CD4-positive, alpha-beta T cell treated with Interleukin-2 at 100 ng/mL for 4 hours (primary cell): Measurements from ENCODE around the gene CLCN7.

Experiments used
- DNase-seq: peaks from one replicate; pipeline ENCODE4 v3.0.0-alpha.2; 2020; ENCODE audit warnings: low spot score

Gene CLCN7

GRCh38 chr16:1474796-1475551 is at the start of gene CLCN7:
TSS of gene CLCN7 (minus strand) at chr16:1475028. CDS start at chr16:1474974, 54 bp downstream.
- peak; percentile 84 for DNase-seq

DNA sequence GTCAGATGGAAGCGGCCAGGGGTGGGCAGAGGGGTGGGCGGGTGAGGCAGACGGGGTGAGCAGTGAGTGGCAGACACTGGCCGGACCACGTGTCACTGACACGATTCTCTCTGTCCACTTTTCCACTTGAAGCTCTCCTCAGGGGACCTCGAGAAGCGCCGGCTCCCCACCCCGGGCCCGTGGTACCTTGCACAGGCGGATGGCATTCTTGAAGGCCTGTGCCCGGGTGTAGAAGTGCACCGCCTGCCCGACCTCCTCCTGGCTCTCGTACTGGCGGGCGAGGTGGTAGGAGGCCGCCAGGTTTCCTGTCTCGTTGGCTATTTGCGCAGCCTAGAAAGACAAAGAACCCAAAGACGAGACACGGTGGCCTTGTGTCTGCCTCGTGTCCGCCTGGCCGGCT is 49.5 kb upstream of the CLCN7 start:
- no peak for DNase-seq

GRCh38 chr16:1523581-1524245 is 48.9 kb upstream of the CLCN7 start:
- DNase-seq, result no peak

DNA sequence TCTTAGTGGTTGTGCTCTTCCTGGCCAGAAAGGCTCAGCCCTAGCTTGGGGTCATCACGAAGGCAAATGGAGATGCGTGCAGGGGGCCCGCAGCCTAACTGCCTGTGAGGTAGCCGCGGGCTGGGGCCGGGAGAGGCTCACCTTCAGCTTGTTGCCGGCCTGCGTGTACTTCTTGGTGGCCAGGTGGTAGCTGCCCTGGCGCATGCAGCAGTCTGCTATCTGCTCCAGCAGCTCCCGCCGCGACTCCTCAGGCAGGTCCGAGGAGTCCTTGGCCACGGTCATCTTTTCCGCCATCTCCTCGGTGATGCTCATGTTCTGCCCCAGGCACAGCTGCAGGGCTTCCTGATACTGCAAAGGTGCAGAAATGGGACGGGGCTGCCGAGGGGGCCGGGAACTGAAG is 45.6 kb upstream of the CLCN7 start:
- DNase-seq, result no peak

- no peak for DNase-seq
These were observed 45.0 kb upstream of the CLCN7 start for GRCh38 chr16:1519831-1520230.

DNA sequence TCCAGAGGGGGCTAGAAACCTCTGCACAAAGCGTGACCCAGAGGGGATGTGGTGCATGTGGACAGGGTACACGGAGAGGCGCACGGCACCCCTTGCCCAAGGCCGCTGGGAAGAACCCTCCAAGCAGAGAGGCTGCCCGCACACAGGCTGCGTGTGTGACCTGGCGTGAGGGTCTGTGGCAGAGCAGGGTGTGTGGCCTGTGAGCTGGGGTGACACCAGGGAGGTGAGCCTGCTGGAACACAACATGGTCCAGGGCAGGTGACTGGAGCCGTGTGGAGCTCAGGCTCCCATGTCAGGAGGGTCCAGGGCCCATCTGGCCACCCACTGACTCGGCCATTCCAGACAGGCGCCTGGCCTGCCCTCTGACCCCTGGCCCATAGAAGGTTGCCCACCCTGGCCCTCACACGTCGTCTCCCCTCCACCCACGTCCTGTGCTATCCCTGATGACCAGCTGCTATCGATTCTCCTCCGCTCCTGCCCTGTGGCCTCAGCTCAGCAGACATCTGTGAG is 43.9 kb upstream of the CLCN7 start:
- no peak for DNase-seq

DNA sequence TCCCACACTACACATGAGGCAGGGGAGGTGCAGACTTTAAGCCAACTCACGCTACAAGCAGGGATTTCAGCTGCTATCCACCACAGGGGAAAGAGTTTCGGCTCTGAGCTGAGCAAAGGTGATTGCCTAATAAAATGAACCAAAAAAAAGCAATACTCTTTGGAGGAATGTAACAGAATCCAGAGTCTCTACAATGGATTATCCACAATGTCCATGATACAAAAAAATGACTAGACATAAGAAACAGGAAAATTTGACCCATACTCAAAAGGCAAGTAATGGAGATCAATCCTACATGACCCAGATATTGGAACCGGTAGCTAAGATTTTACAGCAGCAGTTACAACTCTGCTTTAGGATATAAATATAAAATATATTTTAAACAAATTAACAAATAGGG is 39.7 kb upstream of the CLCN7 start:
- no peak for DNase-seq

DNA sequence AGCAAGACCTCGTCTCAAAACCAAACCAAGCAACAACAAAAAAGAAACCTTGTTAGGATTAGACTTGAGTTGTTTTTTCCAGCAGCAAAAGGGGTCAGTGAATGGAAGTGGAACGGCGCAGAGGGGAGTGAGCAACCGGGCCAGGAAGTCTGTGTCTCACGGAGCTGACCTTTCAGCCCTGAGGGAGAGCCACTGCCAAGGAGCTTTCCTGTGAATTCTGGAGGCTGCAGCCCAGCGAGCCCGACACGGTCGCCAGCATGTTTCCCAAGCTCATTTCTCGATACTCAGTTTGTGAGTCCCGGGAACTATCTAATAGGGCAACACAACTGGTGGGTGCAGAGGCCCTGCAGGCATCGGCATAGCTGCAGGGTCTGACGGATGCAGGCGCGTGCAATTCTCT is 37.9 kb upstream of the CLCN7 start:
- DNase-seq, result no peak

DNA sequence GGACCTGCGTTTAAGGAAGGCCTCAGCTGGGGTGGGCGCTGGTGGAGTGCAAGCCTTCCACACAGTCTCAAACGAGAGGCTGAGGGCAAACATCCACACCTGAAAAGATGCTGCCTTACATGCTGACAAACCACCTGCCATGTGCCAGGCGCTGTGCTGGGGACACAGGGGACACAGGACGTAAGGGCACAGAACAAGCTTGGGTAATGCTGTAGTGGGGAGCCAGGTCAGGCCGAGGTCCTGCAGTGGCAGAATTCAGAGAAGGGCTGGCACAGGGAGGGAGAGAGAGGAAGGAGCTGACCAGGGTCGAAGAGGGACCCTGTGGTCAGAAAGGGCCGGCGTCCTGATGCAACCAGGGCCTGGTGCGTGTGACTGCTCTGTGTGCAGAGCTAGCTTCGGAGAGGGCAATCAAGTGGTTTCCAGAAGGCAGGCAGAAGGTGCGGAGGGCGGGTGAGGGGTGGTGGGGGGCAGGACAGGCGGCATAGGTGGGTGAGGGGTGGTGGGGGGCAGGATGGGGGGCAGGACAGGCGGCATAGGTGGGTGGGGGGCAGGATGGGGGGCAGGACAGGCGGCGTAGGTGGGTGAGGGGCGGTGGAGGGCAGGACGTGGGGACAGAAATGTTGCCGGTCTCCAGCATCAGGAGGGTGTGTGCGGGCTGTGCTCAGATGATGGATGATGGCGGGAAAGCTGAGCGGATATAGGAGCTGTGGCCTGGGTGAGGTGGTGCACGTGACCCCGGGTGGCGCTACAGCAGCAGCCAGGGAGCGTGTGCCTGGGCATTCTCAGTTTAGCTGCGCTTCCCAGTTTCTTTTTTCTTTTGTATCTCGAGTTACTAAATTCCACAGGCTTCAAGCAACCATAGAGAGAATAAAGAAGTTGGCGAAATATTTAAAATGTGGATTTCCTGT is 37.1 kb upstream of the CLCN7 start:
- no peak for DNase-seq

DNA sequence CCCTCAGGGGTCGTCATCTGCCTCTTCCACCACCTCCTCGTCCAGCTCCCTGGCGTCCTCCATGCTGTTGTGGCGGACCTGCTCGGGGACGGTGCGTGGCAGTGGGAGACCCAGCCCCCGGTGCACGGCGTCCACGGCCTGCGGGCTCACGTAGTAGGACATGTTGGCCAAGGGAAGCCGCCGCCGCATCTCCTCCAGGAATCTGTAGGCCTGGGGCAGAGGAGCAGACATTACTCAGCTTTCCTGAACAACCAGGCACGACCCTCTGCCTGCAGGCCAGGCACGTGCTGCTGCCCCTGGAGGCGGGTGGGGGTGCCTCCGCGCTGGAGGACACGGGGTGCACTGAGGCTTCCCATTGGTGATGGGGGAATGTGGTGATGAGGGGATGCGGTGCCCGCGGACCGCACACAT is 36.1 kb upstream of the CLCN7 start:
- DNase-seq, result no peak

DNA sequence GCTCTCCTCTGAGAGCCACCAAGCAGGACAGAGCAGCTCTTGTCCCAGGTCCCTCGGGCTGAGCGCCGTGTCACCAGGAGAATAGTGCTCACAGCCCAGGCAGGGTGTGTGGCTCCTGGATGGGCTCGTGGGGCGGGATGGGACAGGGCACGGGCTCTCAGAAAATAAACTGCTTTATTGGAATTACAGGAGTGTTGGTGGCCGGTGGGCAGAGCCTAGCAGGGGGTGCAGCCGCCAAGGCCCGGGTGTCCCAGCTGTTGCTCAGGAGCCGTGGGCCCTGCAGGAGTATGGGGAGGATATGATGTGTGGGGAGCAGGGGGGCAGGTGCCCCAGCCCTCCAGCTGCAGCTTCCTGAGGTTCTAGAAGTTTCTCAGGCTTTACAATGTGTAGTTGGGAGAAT is 35.4 kb upstream of the CLCN7 start:
- DNase-seq, result no peak

GRCh38 chr16:1509307-1510221 is 34.7 kb upstream of the CLCN7 start:
- no peak for DNase-seq

DNA sequence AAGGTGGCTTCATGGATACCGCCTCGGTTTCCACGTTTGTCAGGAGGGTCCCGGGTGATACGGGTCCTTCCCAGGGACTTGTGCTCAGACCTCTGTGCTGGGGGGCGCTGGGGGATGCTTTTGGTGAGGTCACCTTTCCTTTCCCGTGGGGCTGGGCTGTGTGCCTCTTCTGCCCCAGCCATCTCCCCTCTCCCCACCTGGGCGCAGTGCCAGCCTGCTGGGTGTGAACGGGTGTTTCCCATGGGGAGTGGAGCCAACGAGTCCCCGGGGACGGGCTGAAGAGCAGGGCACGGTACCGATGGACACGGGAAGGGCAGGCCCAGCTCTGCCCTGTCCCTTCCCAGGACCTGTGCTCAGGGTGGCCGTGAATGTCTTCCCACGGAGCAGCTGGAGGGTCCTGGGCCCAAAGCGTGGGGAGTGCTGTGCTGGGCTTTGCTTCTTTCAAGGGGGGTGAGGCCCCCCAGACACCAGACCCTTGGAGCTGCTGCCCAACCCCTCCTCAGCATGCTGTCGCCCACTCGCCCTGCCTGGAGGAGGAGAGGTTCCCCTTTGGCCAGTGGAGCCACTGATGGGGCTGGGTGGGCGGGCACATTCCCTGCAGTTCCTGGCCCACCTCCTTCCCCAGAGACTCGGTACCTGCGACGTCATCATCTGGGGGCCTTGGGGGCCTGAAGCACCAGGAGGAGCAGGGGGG is 33.8 kb upstream of the CLCN7 start:
- DNase-seq, result no peak

DNA sequence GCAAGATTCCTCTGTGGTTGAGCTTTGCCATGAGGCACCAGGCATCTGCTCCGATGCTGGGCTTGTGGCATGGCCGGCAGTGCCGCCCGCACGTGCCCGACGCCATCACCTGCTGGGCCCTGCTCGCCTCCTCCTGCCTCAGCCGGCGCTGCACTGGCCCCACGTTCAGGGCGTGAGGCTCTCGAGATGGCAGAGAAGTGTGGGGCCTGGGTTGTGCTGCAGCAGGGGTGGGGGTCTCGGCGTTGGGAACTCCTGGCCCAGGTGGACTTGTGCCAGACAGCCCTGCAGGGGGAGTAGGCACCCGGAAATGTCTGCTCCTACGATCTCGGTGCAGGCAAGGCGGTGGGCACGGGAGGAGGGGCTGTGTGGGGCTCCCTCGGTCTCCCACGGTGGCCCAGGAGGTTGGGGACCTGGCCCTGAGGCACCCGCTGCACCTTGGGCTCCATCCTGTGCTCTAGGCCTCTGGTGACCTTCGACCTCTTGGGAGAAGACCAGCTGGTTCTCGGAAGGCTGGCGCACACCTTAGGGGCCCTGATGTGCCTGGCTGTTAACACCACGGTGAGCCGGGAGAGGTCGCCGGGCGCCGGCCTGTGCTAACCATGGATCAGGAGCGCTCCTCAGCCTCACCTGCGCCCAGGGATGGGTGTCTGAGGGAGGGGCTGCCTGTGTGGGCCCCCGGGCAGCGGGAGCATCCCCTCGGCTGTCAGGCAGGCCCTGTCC is 31.8 kb upstream of the CLCN7 start:
- DNase-seq, result no peak

DNA sequence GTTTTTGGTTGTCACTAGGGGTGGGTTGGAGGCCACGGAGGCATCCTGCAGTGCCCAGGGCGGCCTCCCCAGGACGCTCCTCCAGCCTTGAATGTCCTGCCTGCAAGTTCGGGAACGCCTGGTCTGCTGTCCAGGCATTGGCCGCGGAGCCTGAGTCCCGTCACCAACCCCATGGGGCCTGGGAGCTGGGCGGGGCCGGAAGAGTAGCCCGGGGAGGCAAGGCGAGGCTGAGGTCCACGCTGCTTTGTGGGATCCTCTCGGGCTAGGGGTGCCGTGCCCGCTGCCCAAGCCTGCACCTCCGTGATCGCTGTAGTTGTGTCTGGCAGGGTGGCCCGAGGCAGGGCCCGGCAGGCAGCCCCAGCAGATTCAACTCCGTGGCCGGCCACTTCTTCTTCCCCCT is 31.1 kb upstream of the CLCN7 start:
- DNase-seq, result no peak

DNA sequence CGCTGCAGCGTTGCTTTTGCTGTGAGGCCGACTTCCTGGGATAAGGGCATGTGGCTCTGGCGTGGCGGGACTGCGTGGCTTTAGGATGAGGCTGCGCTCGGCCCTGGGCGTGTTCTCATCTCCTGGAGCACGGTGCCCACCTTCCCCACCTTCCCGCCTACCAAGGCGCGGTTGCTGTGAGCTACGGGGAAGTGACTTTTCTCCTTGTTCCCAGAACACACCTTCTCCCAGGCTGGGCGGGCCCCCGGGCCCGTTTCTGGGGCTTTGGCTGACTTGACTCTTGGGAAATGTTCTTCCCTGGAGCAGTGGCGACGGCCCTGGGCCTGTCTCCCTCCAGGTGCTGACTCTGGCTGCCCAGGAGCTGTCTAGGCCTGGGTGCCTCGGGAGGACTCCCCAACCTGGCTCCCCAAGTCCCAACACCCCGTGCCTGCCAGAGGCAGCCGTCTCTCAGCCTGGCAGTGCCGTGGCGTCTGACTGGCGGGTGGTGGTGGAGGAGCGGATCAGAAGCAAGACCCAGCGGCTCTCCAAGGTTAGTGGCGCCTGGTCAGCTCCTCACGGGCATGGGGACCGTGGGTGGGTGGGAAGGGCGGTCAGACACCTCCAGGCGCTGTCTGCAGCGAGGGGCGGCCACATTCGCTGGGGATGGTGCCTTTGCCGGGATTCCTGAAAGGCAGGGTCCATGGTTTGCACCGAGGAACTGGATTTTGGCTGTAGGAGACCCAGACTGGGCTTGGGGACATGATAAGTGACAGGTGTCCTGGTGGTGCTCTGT is 30.4 kb upstream of the CLCN7 start:
- no peak for DNase-seq

DNA sequence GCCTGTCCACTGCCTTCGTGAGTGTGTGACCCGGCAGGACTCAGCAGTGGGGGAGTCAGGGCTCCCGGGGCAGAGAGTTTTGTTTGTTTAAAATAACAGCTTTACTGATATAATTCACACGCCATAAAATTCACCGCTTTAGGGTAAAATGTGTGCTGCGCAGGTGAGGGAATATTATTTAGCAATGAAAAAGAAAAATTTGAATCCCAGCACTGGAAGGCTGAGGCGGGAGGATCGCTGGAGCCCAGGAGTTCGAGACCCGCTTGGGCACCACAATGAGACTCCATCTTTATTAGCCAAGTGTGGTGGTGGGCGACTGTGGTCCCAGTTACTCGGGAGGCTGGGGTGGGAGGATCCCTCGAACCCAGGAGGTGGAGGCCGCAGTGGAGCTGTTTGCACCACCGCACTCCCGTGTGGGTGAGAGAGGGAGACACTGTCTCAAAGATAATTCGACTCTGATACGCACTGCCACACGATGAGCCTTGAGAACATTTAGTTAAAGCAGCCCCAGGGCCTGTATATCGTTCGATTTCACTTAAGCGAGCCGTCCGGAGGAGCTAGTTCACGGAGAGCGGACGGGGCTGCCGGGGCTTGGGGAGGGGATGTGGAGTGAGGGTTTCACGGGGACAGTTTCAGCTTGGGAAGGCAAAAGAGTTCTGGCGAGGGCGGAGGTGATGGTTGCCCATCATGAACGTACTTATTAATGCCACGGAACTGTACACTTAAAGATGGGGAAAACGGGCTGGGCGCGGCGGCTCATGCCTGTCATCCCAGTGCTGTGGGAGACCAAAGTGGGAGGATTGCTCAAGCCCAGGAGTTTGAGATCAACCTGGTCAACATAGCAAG is 28.5 kb upstream of the CLCN7 start:
- no peak for DNase-seq
